Pancreas (tissue), 10 donors: ENCODE data around the gene ENTPD7. TPM values are rescaled to one million over a fixed set of nuclear protein-coding genes. Genes with fewer than 3 reads are reported as not detected.

Source experiments
- ATAC-seq, 4 donors: fragments of 200-7000 bp; cut with Tn5 transposase; one replicate each; pipeline versions ENCODE4 v1.8.0 to v1.9.1; 2020; ENCODE audit warnings: mild to moderate bottlenecking in 4 of 4, moderate library complexity in 4 of 4
- DNase-seq, 6 donors: peaks; one replicate each; pipeline ENCODE4 v3.0.0-alpha.2; 2020
- FAIRE-seq: peaks from 2 replicates; lab custom pipeline; 2012; peaks lifted over from hg19 to GRCh38; lab: Jason Lieb, UNC
- H3K27ac ChIP-seq, 4 donors: fragments of 200-600 bp; sonication (generic); 1 replicate in 3 of 4; 2 replicates in 1 of 4; pipeline versions ENCODE4 v1.5.0 to v1.8.0; 2020
- H3K27me3 ChIP-seq, 4 donors: fragments of 200-600 bp; one replicate each; pipeline ENCODE4 v1.8.0; 2021
- H3K36me3 ChIP-seq, 3 donors: fragments of 200-600 bp; sonication (generic) in 1 of 3; one replicate each; pipeline versions ENCODE4 v1.5.0 to v1.8.0; 2020 to 2021
- H3K4me1 ChIP-seq, 3 donors: fragments of 200-600 bp; one replicate each; pipeline ENCODE4 v1.8.0; 2021
- H3K4me3 ChIP-seq, 4 donors: fragments of 200-600 bp; sonication (generic) in 2 of 4; one replicate each; pipeline versions ENCODE4 v1.5.0 to v1.8.0; 2020 to 2021
- H3K9me3 ChIP-seq, 4 donors: fragments of 200-600 bp; one replicate each; pipeline ENCODE4 v1.8.0; 2021
- CTCF ChIP-seq, 4 donors: fragments of 200-600 bp; sonication (generic) in 3 of 4; IDR thresholded peaks; one replicate each; pipeline versions ENCODE4 v1.5.0 to v1.8.0; 2021; ENCODE audit warnings: antibody characterized with exemption in 4 of 4
- WGBS, 2 donors: extraction: QIAGEN DNeasy Blood & Tissue Kit; methylation state at CpG; one replicate each; pipeline ENCODE4 v1.1.7; 2013; 5-methylcytosine and 5-hydroxymethylcytosine counted together
- intact Hi-C, 3 donors: fragments of 100-400 bp; cut with DNase I; formaldehyde crosslinking; loops; one replicate each; pipeline versions ENCODE4 v1.11.1 to v1.14.2; 2022
- polyA plus RNA-seq, 2 donors: library from polyadenylated mRNA; stranded (reverse); fragments of 200-250 nt; gene quantifications; one replicate each; pipeline ENCODE4 v1.2.3, GENCODE V29; 2013
- total RNA-seq, 6 donors: library from RNA; stranded (reverse); fragmentation: NEBNext Ultra II Directional in 4 of 6; extraction: Animal tissue kit (Norgen Biotek cat#: 25700) in 4 of 6; gene quantifications; one replicate each; pipeline versions ENCODE4 v1.2.1 to v1.2.4, GENCODE V29; 2021 to 2023
- donor health status: healthy with polysubstance abuse.
- donor health status: DM: no; HTN: no; CAD: no; lungs with moderate emphysema.
- donor health status: DM: no; HTN: no; CAD: no.
- donor health status: control.
- donor health status: control.
- donor health status: Bipolar disorder and iron deficiency.
- donor health status: DM: yes; HTN: yes; CAD: no.
- donor health status: DM: no; HTN: no; CAD: no.
- donor health status: DM: no; HTN: no; CAD: no.
- donor health status: DM: yes; HTN: yes; CAD: no.

Gene ENTPD7
- total RNA-seq (10 to 100 TPM in 4 of 6 donors, 1 to 10 TPM in 2; 8.4 to 19.8 (median 14.4) TPM), polyA plus RNA-seq (1 to 10 TPM; 1.8 to 1.9 TPM)

GRCh38 chr10:99659031-99659867, at the start of gene ENTPD7:
ENTPD7 (plus strand) TSS chr10:99659509; CDS start chr10:99659957, 448 bp downstream.
- intact Hi-C loops, result no loop called here
- Histone ChIP-seq H3K36me3 (no peaks in the 10 kb centered on the region), H3K4me1 (peaks cover 0 to 14% (median 7%) of the 10 kb centered on the region in 3 donors), H3K27ac (peak within 1 kb of the TSS; percentile 44 to 60 (median 54)), H3K27me3 (no peaks in the 10 kb centered on the region), H3K9me3 (no peaks in the 10 kb centered on the region), H3K4me3 (peak within 1 kb of the TSS; percentile 65 to 94 (median 86))
- peak; percentile 96 to 99 (median 98) for ATAC-seq
- DNase-seq, result peak; percentile 95 to 99 (median 96)
- peak; percentile 9 to 54 (median 30) for TF ChIP-seq CTCF (IDR thresholded peaks at IDR 0.05)
- WGBS, 2 donors, result 0% methylated on average over 68 to 71 of the region's 71 CpGs
- FAIRE-seq, result peak; percentile 61

- TF ChIP-seq CTCF (IDR thresholded peaks at IDR 0.05), result no peak
- H3K36me3 ChIP-seq, result peaks cover 0 to 12% (median 0%) of the 10 kb centered on the region in 3 donors
Measured at GRCh38 chr10:99610221-99610620, 49.1 kb upstream of the ENTPD7 start.

GRCh38 chr10:99611326-99611725, 48.0 kb upstream of the ENTPD7 start:
- FAIRE-seq (no peak), ATAC-seq (no peak), DNase-seq (no peak)
- WGBS, 2 donors, result 78 to 83% methylated on average over 4 of the region's 4 CpGs
- Histone ChIP-seq H3K36me3 (peaks cover 0 to 12% (median 0%) of the 10 kb centered on the region in 3 donors), H3K27ac (no peak overlapping the region), H3K9me3 (no peaks in the 10 kb centered on the region), H3K4me3 (no peak overlapping the region), H3K27me3 (no peaks in the 10 kb centered on the region), H3K4me1 (peaks cover 0 to 7% (median 0%) of the 10 kb centered on the region in 3 donors)
- intact Hi-C loops, result loop anchor here in 2 of 3 donors (5.0 to 10.0 kb wide), 3 partner anchors 167 to 217 kb away; no protein-coding TSS in a partner anchor
- no peak for TF ChIP-seq CTCF (IDR thresholded peaks at IDR 0.05)

More at GRCh38 chr10:99610221-99610620, 49.1 kb upstream of the ENTPD7 start:
- Histone ChIP-seq H3K27me3 (no peaks in the 10 kb centered on the region), H3K4me1 (no peaks in the 10 kb centered on the region), H3K4me3 (no peak overlapping the region), H3K9me3 (no peaks in the 10 kb centered on the region), H3K27ac (no peak overlapping the region)
- DNase-seq (no peak), ATAC-seq (no peak), FAIRE-seq (no peak)
- 94 to 95% methylated on average over 3 of the region's 3 CpGs for WGBS, 2 donors
- intact Hi-C loops, result loop anchor here in 2 of 3 donors (5.0 to 10.0 kb wide), 3 partner anchors 165 to 215 kb away; no protein-coding TSS in a partner anchor

GRCh38 chr10:99612167-99612831, 47.0 kb upstream of the ENTPD7 start:
- Histone ChIP-seq H3K36me3 (peaks cover 0 to 12% (median 0%) of the 10 kb centered on the region in 3 donors), H3K4me3 (no peak overlapping the region), H3K4me1 (peaks cover 0 to 8% (median under 1%) of the 10 kb centered on the region in 3 donors), H3K9me3 (no peaks in the 10 kb centered on the region), H3K27me3 (no peaks in the 10 kb centered on the region), H3K27ac (no peak overlapping the region)
- peak; percentile 69 to 91 (median 82) for ATAC-seq
- peak; percentile 64 to 81 (median 79) for TF ChIP-seq CTCF (IDR thresholded peaks at IDR 0.05)
- WGBS, 2 donors, result 29 to 33% methylated on average over 7 of the region's 7 CpGs
- no peak for FAIRE-seq
- peak in 2 of 6 donors; percentile 11 to 34 for DNase-seq
- intact Hi-C loops, result loop anchor here in 2 of 3 donors (5.0 to 10.0 kb wide), 3 partner anchors 167 to 217 kb away; no protein-coding TSS in a partner anchor
